H9 (cell line): Measurements from ENCODE around the gene CELF4. TPM values are rescaled to one million over a fixed set of nuclear protein-coding genes. Genes with fewer than 3 reads are reported as not detected.

Source experiments
- DNase-seq: peaks from one replicate; pipeline ENCODE4 v3.0.0-alpha.2; 2017
- H2AFZ ChIP-seq: one replicate; pipeline ENCODE4 v1.6.1; 2013; ENCODE audit warnings: mild to moderate bottlenecking, low read length, control low read depth, moderate library complexity
- H2AK5ac ChIP-seq: 2 replicates; pipeline ENCODE4 v1.6.1; 2013; ENCODE audit warnings: low read length, control low read depth, mixed read lengths; ENCODE audit not compliant: insufficient read length
- H2BK120ac ChIP-seq: one replicate; pipeline ENCODE4 v1.6.1; 2013; ENCODE audit warnings: low read depth, mild to moderate bottlenecking, low read length, control low read depth, inconsistent platforms; ENCODE audit not compliant: poor library complexity, severe bottlenecking
- H2BK12ac ChIP-seq: 2 replicates; pipeline ENCODE4 v1.6.1; 2013; ENCODE audit warnings: low read length, control low read depth, mixed read lengths, low read depth; ENCODE audit not compliant: insufficient read length
- H2BK15ac ChIP-seq: 2 replicates; pipeline ENCODE4 v1.6.1; 2013; ENCODE audit warnings: low read depth, low read length, control low read depth
- H2BK20ac ChIP-seq: one replicate; pipeline ENCODE4 v1.6.1; 2013; ENCODE audit warnings: low read depth, mild to moderate bottlenecking, low read length, control low read depth, inconsistent platforms; ENCODE audit not compliant: poor library complexity, severe bottlenecking
- H2BK5ac ChIP-seq: 2 replicates; pipeline ENCODE4 v1.6.1; 2013; ENCODE audit warnings: low read length, control low read depth, mixed read lengths; ENCODE audit not compliant: insufficient read length
- H3K14ac ChIP-seq: 2 replicates; pipeline ENCODE4 v1.6.1; 2013; ENCODE audit warnings: low read length, control low read depth; ENCODE audit not compliant: insufficient read depth
- H3K18ac ChIP-seq: 2 replicates; pipeline ENCODE4 v1.6.1; 2013; ENCODE audit warnings: low read depth, mild to moderate bottlenecking, mixed read lengths, low read length, control low read depth; ENCODE audit not compliant: insufficient read length
- H3K23ac ChIP-seq: 2 replicates; pipeline ENCODE4 v1.6.1; 2013; ENCODE audit warnings: low read length, control low read depth, mixed read lengths, low read depth; ENCODE audit not compliant: insufficient read length
- H3K23me2 ChIP-seq: 2 replicates; pipeline ENCODE4 v1.6.1; 2013; ENCODE audit warnings: low read depth, mild to moderate bottlenecking, mixed read lengths, low read length, control low read depth; ENCODE audit not compliant: insufficient read length, poor library complexity, severe bottlenecking
- H3K27ac ChIP-seq: 2 replicates; pipeline ENCODE4 v1.5.1; 2013; ENCODE audit warnings: low read length, control low read depth, mixed read lengths, low read depth; ENCODE audit not compliant: insufficient read length
- H3K27me3 ChIP-seq: 2 replicates; pipeline ENCODE4 v1.6.1; 2013; ENCODE audit warnings: low read length, control low read depth, inconsistent platforms; ENCODE audit not compliant: insufficient read depth
- H3K4ac ChIP-seq: 2 replicates; pipeline ENCODE4 v1.6.1; 2013; ENCODE audit warnings: low read depth, mild to moderate bottlenecking, control low read depth, inconsistent platforms, low read length, moderate library complexity
- H3K4me1 ChIP-seq: 2 replicates; pipeline ENCODE4 v1.6.1; 2013; ENCODE audit warnings: low read length, control low read depth, inconsistent platforms; ENCODE audit not compliant: insufficient read depth
- H3K4me2 ChIP-seq: 2 replicates; pipeline ENCODE4 v1.6.1; 2013; ENCODE audit warnings: low read length, control low read depth, mixed read lengths; ENCODE audit not compliant: insufficient read length, insufficient read depth
- H3K56ac ChIP-seq: 2 replicates; pipeline ENCODE4 v1.6.1; 2013; ENCODE audit warnings: low read depth, mild to moderate bottlenecking, mixed read lengths, low read length, control low read depth; ENCODE audit not compliant: insufficient read length
- H3K79me1 ChIP-seq: 2 replicates; pipeline ENCODE4 v1.6.1; 2013; ENCODE audit warnings: low read depth, mild to moderate bottlenecking, moderate library complexity, low read length, control low read depth, inconsistent platforms; ENCODE audit not compliant: insufficient read depth, poor library complexity, severe bottlenecking
- H3K79me2 ChIP-seq: 2 replicates; pipeline ENCODE4 v1.6.1; 2013; ENCODE audit warnings: low read length, control low read depth, inconsistent platforms; ENCODE audit not compliant: insufficient read depth
- H3K9ac ChIP-seq: 2 replicates; pipeline ENCODE4 v1.6.1; 2013; ENCODE audit warnings: low read length, control low read depth, mixed read lengths; ENCODE audit not compliant: insufficient read length; ENCODE audit errors: extremely low read depth
- H3K9me3 ChIP-seq: one replicate; pipeline ENCODE4 v1.6.1; 2013; ENCODE audit warnings: low read depth, low read length, inconsistent platforms; ENCODE audit not compliant: control insufficient read depth
- H3T11ph ChIP-seq: one replicate; pipeline ENCODE4 v1.6.1; 2013; ENCODE audit warnings: mild to moderate bottlenecking, low read length, control low read depth, inconsistent platforms
- H4K20me1 ChIP-seq: one replicate; pipeline ENCODE4 v1.6.1; 2013; ENCODE audit not compliant: control insufficient read depth, insufficient read length, insufficient read depth
- H4K5ac ChIP-seq: 2 replicates; pipeline ENCODE4 v1.6.1; 2013; ENCODE audit warnings: low read depth, mild to moderate bottlenecking, mixed read lengths, low read length, control low read depth; ENCODE audit not compliant: insufficient read length
- H4K8ac ChIP-seq: replicated peaks from 2 replicates; pipeline ENCODE4 v1.6.1; 2013; ENCODE audit warnings: low read length, control low read depth, mixed read lengths, low read depth; ENCODE audit not compliant: insufficient read length
- H4K91ac ChIP-seq: 2 replicates; pipeline ENCODE4 v1.6.1; 2013; ENCODE audit warnings: low read depth, mild to moderate bottlenecking, moderate library complexity, mixed read lengths, low read length, control low read depth; ENCODE audit not compliant: insufficient read length
- H3K27ac Mint-ChIP-seq, 3 experiments: 2 replicates in 2 of 3; 3 replicates in 1 of 3; pipeline ENCODE4 v1.8.0; 2020 to 2021; ENCODE audit warnings: mixed read lengths in 3 of 3, mild to moderate bottlenecking in 1 of 3, moderate library complexity in 1 of 3
- H3K27me3 Mint-ChIP-seq: 2 replicates; pipeline ENCODE4 v1.8.0; 2021; ENCODE audit warnings: low read depth, mild to moderate bottlenecking, moderate library complexity, mixed read lengths
- H3K36me3 Mint-ChIP-seq, 3 experiments: 2 replicates in 2 of 3; 3 replicates in 1 of 3; pipeline ENCODE4 v1.8.0; 2020 to 2021; ENCODE audit warnings: low read depth in 3 of 3, mixed read lengths in 3 of 3; ENCODE audit not compliant: insufficient read depth in 1 of 3
- H3K4me1 Mint-ChIP-seq, 2 experiments: 2 replicates each; pipeline ENCODE4 v1.8.0; 2020; ENCODE audit warnings: mixed read lengths in 2 of 2
- H3K4me3 Mint-ChIP-seq, 2 experiments: 2 replicates in 1 of 2; 3 replicates in 1 of 2; pipeline ENCODE4 v1.8.0; 2020 to 2021; ENCODE audit warnings: mild to moderate bottlenecking in 2 of 2, mixed read lengths in 2 of 2, moderate library complexity in 1 of 2
- H3K9me3 Mint-ChIP-seq, 2 experiments: 2 replicates in 1 of 2; 3 replicates in 1 of 2; pipeline ENCODE4 v1.8.0; 2020; ENCODE audit warnings: mild to moderate bottlenecking in 2 of 2, mixed read lengths in 2 of 2, moderate library complexity in 1 of 2
- CTCF ChIP-seq: fragments of 200-600 bp; sonication (generic); conservative IDR thresholded peaks from 3 replicates; pipeline ENCODE4 v1.8.0; 2021; ENCODE audit warnings: antibody characterized with exemption, mild to moderate bottlenecking
- total RNA-seq: library from RNA; stranded (reverse); gene quantifications from 2 replicates; pipeline ENCODE4 v1.2.1, GENCODE V29; 2021

The CELF4 gene
- total RNA-seq, 1 experiment from 2014 or later: 1.1 TPM

- Mint-ChIP-seq H3K27ac (no peak overlapping the region), H3K27me3 (peaks cover 40% of the 10 kb centered on the region), H3K36me3 (no peaks in the 10 kb centered on the region; a peak in 1 of 7 replicates), H3K4me1 (peaks cover 29 to 32% of the 10 kb centered on the region in 2 experiments), H3K9me3 (peaks cover 0 to 2% of the 10 kb centered on the region in 2 experiments; a peak in 1 of 5 replicates), H3K4me3 (no peak overlapping the region)
- H4K91ac ChIP-seq: no peak overlapping the region
- H3K27ac ChIP-seq: no peak overlapping the region
- H3K79me2 ChIP-seq: no peaks in the 10 kb centered on the region
- no peaks in the 10 kb centered on the region for H3K79me1 ChIP-seq
- no peak overlapping the region for H2BK12ac ChIP-seq
- H4K8ac ChIP-seq: no peak overlapping the region
- no peak overlapping the region for H3K23ac ChIP-seq
- no peak overlapping the region for H3K14ac ChIP-seq
- no peaks in the 10 kb centered on the region for H3K9me3 ChIP-seq
- no peak overlapping the region for H3K56ac ChIP-seq
- H2AK5ac ChIP-seq: no peak overlapping the region
- H3K18ac ChIP-seq: no peak overlapping the region
- no peak overlapping the region for H3K9ac ChIP-seq
- no peak overlapping the region for H4K5ac ChIP-seq
- H3K4ac ChIP-seq: no peak overlapping the region
- H3K23me2 ChIP-seq: no peaks in the 10 kb centered on the region
- no peak overlapping the region for H2AFZ ChIP-seq
- no peak overlapping the region for H2BK15ac ChIP-seq
- no peak overlapping the region for H3T11ph ChIP-seq
- no peaks in the 10 kb centered on the region; the same call in 1 of the 2 replicates for H3K27me3 ChIP-seq
- H4K20me1 ChIP-seq: no peaks in the 10 kb centered on the region
- H2BK20ac ChIP-seq: no peak overlapping the region
- no peak overlapping the region for H2BK120ac ChIP-seq
- H3K4me1 ChIP-seq: no peaks in the 10 kb centered on the region; the same call in 1 of the 2 replicates
- no peak overlapping the region for H3K4me2 ChIP-seq
- no peak for DNase-seq
- H2BK5ac ChIP-seq: no peak overlapping the region
- no peak for TF ChIP-seq CTCF
These were observed 185.0 kb downstream of the CELF4 start for GRCh38 chr18:37380546-37381110.
